RWPE2 (cell line): Measurements from ENCODE around the gene OR51E2.

Experiments
- ATAC-seq: fragments of 200-7000 bp; cut with Tn5 transposase; 3 replicates; pipeline ENCODE4 v1.9.1; 2021; ENCODE audit warnings: low read depth
- DNase-seq: peaks from one replicate; pipeline ENCODE4 v3.0.0-alpha.2; 2020; ENCODE audit warnings: low spot score
- H3K27ac ChIP-seq: fragments of 450-650 bp; 2 replicates; pipeline ENCODE4 v1.5.1; 2017; ENCODE audit warnings: mild to moderate bottlenecking; ENCODE audit not compliant: poor library complexity, severe bottlenecking
- H3K27me3 ChIP-seq: fragments of 250-450 bp; sonication (Bioruptor Pico); 2 replicates; pipeline ENCODE4 v1.5.1; 2021; ENCODE audit warnings: mild to moderate bottlenecking, moderate library complexity; ENCODE audit not compliant: insufficient read depth, poor library complexity, severe bottlenecking
- H3K36me3 ChIP-seq: fragments of 250-450 bp; sonication (Bioruptor Pico); 2 replicates; pipeline ENCODE4 v1.5.1; 2020; ENCODE audit warnings: low read depth, mild to moderate bottlenecking, moderate library complexity
- H3K4me1 ChIP-seq: fragments of 250-450 bp; sonication (Bioruptor Pico); 2 replicates; pipeline ENCODE4 v1.5.1; 2021; ENCODE audit warnings: mild to moderate bottlenecking, moderate library complexity; ENCODE audit not compliant: insufficient read depth, poor library complexity, severe bottlenecking
- H3K4me3 ChIP-seq: fragments of 250-450 bp; sonication (Bioruptor Pico); 2 replicates; pipeline ENCODE4 v1.5.1; 2021; ENCODE audit warnings: mild to moderate bottlenecking, moderate library complexity; ENCODE audit not compliant: severe bottlenecking
- H3K9me3 ChIP-seq: fragments of 250-450 bp; sonication (Bioruptor Pico); 2 replicates; pipeline ENCODE4 v1.5.1; 2021; ENCODE audit warnings: mild to moderate bottlenecking, moderate library complexity; ENCODE audit not compliant: severe bottlenecking
- TF ChIP-seq, protein P1 (sequence below): fragments of 450-650 bp; IDR thresholded peaks from one replicate; pipeline ENCODE4 v1.5.1; 2017; ENCODE audit warnings: mild to moderate bottlenecking, moderate library complexity; ENCODE audit not compliant: poor library complexity, severe bottlenecking

Gene OR51E2

DNA sequence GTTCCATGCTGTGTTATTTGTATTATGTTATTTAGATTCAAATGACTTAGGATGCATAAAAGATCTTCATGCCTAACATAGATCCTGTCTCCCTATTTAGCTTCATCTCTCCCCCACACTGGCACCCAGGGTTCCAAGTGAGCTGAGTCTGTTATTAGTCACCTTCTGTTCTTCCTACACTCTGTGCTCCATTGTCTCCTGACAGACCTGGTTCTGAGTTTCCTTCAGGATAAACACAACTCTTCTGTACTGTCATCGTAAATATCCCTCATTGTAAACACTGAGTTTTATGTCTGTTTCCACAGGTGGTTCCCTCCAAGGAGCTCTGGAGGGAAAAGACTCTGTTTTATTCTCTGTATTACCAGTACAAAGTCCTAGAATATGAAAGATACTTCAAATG, 15.6 kb upstream of the OR51E2 start:
- no peaks in the 10 kb centered on the region for H3K36me3 ChIP-seq
- no peaks in the 10 kb centered on the region for H3K27me3 ChIP-seq
- H3K4me3 ChIP-seq: no peak overlapping the region
- no peak for ATAC-seq
- no peaks in the 10 kb centered on the region for H3K9me3 ChIP-seq
- no peak for DNase-seq
- TF ChIP-seq, protein P1, sequence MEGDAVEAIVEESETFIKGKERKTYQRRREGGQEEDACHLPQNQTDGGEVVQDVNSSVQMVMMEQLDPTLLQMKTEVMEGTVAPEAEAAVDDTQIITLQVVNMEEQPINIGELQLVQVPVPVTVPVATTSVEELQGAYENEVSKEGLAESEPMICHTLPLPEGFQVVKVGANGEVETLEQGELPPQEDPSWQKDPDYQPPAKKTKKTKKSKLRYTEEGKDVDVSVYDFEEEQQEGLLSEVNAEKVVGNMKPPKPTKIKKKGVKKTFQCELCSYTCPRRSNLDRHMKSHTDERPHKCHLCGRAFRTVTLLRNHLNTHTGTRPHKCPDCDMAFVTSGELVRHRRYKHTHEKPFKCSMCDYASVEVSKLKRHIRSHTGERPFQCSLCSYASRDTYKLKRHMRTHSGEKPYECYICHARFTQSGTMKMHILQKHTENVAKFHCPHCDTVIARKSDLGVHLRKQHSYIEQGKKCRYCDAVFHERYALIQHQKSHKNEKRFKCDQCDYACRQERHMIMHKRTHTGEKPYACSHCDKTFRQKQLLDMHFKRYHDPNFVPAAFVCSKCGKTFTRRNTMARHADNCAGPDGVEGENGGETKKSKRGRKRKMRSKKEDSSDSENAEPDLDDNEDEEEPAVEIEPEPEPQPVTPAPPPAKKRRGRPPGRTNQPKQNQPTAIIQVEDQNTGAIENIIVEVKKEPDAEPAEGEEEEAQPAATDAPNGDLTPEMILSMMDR: no peak
- no peak overlapping the region for H3K27ac ChIP-seq
- H3K4me1 ChIP-seq: no peaks in the 10 kb centered on the region

GRCh38 chr11:4704790-4705334, 7.2 kb upstream of the OR51E2 start:
- H3K27ac ChIP-seq: no peak overlapping the region
- H3K36me3 ChIP-seq: no peaks in the 10 kb centered on the region
- ATAC-seq (no peak), DNase-seq (no peak)
- TF ChIP-seq, protein P1: no peak
- H3K4me3 ChIP-seq: no peak overlapping the region
- H3K27me3 ChIP-seq: no peaks in the 10 kb centered on the region
- H3K9me3 ChIP-seq: no peaks in the 10 kb centered on the region
- H3K4me1 ChIP-seq: no peaks in the 10 kb centered on the region

DNA sequence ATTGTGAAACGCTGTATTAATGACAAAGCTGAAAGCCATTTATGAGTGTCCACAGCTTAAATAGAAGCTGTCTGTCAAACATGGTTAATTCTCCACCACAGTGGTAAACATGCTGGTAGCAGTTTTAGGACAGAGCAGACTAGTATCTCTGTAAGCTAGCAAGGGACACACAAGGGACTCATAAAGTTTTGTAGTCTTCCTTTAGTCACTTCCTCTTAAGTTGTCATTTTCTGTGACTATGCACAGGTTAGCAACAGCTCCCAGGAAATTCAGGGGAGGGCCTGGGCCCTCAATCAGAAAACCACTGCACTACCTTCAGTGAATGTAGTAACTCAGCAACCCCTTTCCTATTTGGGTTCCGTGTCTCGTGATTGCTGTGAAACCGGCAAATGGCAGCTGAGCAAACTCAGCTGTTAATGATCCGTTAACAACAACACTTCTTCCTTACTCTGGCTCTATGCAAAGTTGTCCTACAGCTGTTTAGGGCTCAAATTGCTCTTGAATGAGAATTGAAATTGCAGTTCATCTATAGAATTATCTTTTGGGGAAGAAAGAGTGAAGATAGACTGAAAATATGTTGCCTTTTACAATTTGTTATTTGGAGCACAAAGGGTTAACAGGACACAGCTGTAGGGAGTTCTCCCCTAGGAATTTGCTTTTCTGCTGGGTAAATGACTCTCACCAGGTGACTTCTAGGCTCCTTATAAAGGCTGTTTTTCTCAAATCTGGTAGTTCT, 6.6 kb upstream of the OR51E2 start, which contains the start of gene MMP26:
TSS of gene MMP26 (plus strand) at position 731 of the 736 bp plus-strand sequence.
- H3K4me1 ChIP-seq: no peaks in the 10 kb centered on the region
- H3K27ac ChIP-seq: no peak within 1 kb of the TSS
- DNase-seq: no peak
- H3K9me3 ChIP-seq: no peaks in the 10 kb centered on the region
- H3K27me3 ChIP-seq: no peaks in the 10 kb centered on the region
- no peak within 1 kb of the TSS for H3K4me3 ChIP-seq
- ATAC-seq: no peak
- TF ChIP-seq, protein P1: no peak
- no peaks in the 10 kb centered on the region for H3K36me3 ChIP-seq

- no peak overlapping the region for H3K4me3 ChIP-seq
- no peak overlapping the region for H3K27ac ChIP-seq
- ATAC-seq: no peak
- DNase-seq: no peak
- TF ChIP-seq, protein P1: no peak
- H3K36me3 ChIP-seq: no peaks in the 10 kb centered on the region
- H3K27me3 ChIP-seq: no peaks in the 10 kb centered on the region
- no peaks in the 10 kb centered on the region for H3K9me3 ChIP-seq
- no peaks in the 10 kb centered on the region for H3K4me1 ChIP-seq
Observed at GRCh38 chr11:4700436-4700820, 2.8 kb upstream of the OR51E2 start.
